GM19324 (cell line): ENCODE results near the gene DSTYK.
"Not testable (repeated sequence)": the region's sequence is repeated elsewhere in the genome, so short reads cannot be mapped to it uniquely, and the experiment has no call there.

Experiments
- ATAC-seq: cut with Tn5 transposase; IDR thresholded peaks from one replicate; pipeline ENCODE4 v1.9.1; 2021; ENCODE audit warnings: mild to moderate bottlenecking, moderate library complexity; ENCODE audit not compliant: unreplicated experiment, low FRiP score

The DSTYK gene

DNA sequence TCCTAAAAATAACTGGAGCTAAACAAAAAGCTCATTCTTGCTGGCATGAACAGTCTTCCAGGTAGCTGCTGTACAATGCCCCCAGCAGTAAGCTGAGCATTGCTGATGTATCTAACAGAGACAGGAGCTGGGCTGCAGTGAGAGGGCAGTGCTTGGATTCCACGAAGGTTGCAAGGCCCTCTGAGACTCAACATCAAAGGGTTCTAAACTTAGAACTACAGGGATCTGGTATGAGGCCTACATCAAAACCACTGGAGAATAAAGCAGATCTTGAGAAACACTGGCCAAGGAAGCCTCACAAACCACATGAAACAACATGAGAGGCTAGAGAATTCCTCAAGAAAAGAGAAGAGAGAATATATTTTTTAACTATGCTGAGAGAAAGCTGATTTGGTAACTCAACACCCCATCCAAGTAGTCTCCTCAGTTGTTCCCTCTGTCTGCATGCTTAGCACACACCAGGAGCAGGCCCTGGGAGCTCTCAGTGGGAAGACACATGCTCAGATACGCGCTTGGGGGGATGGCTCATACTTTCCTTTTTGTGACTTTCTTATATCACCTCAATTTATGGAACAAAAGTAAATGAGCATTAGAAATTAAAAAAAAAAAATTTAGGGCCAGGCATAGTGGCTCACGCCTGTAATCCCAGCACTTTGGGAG lies 27.7 kb downstream of the DSTYK start:
- no peak for ATAC-seq

- no peak for ATAC-seq
These were observed 28.6 kb downstream of the DSTYK start for GRCh38 chr1:205182930-205183329.

DNA sequence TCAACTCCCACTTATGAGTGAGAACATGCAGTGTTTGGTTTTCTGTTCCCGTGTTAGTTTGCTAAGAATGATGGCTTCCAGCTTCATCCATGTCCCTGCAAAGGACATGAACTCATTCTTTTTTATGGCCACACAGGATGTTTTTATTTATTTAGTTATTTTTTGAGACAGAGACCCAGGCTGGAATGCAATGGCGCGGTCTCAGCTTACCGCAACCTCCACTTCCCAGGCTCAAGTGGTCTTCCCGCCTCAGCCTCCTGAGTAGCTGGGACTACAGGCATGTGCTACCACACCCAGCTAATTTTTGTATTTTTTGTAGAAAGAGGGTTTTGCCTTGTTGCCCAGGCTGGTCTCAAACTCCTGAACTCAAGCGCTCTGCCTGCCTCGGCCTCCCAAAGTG lies 31.2 kb downstream of the DSTYK start:
- not testable (repeated sequence) for ATAC-seq

DNA sequence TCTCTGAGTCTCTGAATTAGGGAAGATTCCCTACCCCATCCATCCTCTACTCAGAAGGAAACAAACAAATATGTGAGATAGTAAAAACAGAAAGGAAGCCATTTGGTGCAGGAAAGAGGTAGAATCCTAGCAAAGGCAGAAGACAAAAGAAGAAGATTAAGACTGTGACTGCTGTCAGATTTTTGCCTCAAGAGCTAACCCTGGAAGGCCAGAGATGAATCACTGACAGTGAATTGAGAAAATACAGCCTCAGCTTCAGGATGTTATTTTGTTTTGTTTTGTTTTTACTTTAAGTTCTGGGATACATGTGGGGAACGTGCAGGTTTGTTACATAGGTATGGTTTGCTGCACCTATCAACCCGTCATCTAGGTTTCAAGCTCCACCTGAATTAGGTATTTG lies 31.7 kb downstream of the DSTYK start:
- no peak for ATAC-seq

DNA sequence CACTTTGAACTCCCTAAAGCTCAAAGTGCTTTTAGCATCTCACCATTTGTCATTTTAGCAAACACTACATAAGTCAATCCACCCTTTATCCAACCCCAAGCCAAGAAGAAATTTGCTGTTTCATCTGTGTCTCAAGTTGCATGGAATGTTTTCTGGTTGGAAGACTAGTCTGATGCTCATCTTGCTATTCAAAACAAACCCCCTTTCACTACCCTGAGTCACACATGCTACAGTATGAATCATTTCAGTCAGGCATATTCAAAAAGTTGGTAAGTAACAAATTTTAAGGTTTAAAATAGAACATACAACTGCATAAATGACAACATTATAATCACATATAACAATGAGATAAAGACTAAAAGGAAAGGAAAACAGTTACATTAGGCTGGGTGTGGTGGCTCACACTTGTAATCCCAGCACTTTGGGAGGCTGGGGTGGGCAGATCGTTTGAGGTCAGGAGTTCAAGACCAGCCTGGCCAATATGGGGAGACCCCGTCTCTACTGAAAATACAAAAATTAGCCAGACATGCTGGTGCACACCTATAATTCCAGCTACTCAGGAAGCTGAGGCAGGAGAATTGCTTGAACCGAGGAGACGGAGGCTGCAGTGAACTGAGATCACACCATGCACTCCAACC lies 38.7 kb downstream of the DSTYK start:
- no peak for ATAC-seq

GRCh38 chr1:205171369-205171768 lies 40.1 kb downstream of the DSTYK start:
- no peak for ATAC-seq

DNA sequence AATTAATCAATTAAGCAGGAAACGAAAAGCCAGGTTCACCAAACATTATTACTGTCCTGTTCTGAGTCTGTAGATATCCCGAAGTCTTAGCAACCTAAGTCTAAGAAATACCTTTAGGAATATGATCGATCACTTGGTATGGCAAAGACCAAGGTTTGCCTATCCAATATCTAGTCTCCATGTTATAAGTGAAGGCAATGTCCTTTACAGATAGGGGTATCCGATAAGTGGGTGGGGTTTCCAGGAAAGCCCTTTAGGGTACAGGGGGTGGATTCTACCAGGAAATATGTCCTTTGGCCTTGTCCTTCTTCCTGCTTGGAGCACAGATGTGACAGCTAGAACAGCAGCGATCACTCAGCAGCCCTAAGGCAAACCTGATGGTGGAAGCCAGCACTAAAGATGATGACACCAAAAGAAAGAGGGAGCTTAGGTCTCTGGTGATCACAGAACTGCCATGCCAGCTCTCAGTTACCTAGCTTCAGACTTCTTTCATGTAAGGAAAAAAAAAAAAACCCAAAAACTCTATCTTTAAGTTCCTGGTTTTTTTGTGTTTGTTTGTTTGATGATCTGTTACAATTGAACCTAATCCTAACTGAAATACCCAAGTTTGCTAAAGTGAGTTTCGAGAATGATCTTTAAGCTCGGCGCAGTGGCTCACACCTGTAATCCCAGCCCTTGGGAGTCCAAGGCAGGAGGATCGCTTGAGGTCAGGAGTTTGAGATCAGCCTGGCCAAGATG lies 40.8 kb downstream of the DSTYK start:
- no peak for ATAC-seq

DNA sequence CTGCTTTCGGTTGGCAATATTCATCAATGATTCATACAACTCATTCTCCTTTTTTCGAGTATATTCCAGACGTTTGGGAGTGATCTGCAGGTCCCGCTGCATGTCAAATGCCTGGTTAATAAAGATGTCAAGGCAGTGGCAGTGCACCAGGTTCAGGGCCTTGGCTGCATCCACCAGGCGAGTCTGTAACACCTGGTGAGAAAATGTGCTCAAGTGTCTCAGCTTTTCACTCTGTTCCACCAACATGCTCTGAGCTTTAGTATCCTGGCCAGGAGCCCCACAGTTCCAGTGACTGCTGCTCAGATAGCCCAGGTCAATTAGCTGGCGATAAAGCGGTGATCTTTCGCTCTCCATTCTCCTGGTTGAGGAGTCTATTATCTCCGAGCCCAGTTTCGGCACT lies 42.3 kb downstream of the DSTYK start:
- no peak for ATAC-seq

DNA sequence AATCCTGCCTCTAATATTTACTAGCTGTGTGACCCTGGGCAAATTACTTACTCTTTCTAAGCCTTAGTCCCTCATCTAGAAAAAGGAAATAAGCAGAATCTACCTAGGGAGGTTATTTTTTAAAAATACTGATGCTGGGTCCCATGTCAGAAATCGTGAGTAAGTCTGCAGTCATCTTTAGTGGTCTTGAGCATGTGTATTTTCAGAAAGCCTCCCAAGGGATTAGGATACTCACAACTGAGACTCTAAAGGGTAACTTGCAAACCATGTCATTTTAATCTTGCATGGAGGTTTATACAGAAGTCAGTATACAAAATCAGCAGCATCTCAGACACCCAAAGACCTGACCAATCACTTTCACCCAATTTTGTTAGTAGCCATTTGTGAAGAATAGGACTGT lies 43.2 kb downstream of the DSTYK start:
- ATAC-seq = no peak

- no peak for ATAC-seq
These were observed 49.2 kb downstream of the DSTYK start for GRCh38 chr1:205162301-205162700.

GRCh38 chr1:205161076-205161475 lies 50.4 kb downstream of the DSTYK start:
- no peak for ATAC-seq

DNA sequence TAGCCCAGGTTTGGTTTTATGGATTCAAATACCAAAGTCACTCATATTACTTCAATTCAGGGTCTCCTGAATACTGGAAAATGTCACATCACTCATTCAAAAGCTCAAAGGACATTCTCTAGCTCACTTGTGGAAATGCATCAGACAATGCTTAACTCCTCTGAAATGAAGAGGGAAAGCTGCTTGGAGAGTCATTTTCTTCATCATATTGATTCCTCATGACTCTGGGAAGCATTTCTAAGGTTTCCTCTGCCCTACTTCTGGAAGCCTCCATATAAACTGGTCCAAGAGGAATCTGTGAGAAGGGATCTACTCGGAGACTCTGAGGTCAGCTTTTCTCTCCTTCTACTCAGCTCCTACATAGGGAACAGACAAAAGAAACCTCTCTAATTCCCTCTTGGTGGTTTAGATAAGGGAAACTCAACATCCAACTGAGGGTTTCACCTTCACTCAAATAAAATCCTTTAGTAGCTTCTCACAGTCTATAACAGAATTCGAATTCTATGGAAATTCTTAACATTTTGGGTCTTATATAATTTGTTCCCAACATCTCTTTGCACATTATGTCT lies 53.4 kb downstream of the DSTYK start:
- ATAC-seq = no peak

DNA sequence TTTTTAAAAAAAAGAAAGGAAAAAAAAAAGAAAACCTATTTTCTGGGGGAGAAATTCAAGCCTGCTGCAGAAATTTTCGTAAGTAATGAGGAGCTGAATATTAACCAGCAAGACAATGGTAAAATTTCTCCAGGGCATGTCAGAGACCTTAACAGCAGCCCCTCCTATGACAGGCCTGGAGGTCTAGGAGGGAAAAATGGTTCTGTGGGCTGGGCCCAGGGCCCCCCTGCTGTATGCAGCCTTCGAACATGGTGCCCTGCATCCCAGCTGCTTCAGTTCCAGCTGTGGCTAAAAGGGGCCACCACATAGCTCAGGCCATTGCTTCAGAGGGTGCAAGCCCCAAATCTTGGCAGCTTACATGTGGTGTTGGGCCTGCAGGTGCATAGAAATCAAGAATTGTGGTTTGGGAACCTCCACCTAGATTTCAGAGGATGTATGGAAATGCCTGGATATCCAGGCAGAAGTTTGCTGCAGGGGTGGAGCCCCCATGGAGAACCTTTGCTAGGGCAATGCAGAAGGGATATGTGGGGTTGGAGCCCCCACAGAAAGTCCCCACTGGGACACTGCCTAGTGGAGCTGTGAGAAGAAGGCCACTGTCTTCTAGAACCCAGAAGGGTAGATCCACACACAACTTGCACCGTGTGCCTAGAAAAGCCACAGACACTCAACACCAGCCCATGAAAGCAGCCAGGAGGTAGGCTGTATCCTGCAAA lies 55.7 kb downstream of the DSTYK start:
- ATAC-seq = not testable (repeated sequence)

DNA sequence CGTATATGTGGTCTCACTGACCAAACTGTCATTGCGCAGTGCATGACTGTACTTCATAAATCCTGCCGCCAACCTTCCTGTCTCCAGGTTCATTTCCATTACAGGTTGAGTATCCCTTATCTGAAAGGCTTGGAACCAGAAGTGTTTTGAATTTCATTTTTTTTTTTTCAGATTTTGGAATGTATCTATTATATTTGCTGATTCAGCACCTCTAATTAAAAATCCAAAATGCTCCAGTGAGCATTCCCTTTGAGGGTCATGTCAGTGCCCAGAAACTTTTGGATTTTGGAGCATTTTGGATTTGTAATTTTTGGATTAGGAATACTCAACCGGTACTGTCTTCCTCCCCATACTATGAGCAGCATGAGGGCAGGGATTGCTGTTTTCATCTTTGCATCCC lies 59.0 kb downstream of the DSTYK start:
- no peak for ATAC-seq

DNA sequence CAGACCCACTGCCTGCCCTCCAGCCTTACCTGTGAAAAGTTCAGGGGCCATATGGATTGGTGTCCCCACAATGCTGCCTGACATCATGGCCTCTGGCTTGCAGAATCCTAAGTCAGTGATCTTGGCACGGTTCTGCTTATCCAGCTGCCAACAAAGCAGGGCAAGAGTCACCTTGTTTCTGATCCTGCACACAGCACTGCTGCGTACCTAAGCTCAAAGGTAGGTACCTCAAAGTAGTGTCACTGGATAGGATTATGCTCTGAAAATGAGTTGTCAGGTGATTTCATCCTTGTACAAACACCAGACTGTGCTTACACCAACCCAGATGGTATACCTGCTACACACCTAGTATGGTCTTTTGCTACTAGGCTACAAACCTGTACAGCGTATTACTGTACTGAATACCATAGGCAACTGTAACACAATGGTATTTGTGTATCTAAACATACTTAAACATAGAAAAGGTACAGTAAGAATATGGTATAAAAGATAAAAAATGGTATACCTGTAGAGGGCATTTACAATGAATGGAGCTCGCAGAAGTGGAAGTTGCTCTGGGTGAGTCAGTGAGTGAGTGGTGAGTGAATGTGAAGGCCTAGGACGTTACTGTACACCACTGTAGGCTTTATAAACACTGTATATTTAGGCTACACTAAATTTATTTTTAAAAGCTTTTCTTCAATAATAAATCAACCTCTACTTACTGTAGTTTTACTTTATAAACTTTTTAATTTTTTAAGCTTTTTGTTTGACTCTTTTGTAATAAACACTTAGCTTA lies 60.7 kb downstream of the DSTYK start:
- ATAC-seq = no peak

- ATAC-seq = no peak
These were observed 64.2 kb downstream of the DSTYK start for GRCh38 chr1:205147191-205147835.

DNA sequence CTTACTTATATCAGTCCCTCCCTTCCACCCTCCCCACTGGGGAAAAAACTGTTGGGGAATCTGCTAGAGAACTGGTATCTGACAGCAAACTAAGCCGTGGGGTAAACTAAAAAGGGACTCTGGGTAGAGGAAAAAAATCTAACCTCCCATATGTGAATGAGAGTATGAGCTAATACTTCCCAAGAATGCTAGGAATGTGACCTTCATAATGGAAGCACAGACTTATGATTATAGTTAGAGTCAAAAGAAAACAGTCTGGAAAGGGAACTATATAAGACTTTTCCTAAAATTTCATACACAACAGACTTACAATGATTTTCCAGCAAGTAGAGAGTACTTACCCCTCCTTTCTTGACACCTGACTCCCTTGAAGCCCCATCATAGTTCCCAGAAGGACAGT lies 66.8 kb downstream of the DSTYK start:
- ATAC-seq = no peak

- no peak for ATAC-seq
These were observed 67.3 kb downstream of the DSTYK start for GRCh38 chr1:205144046-205144720.

DNA sequence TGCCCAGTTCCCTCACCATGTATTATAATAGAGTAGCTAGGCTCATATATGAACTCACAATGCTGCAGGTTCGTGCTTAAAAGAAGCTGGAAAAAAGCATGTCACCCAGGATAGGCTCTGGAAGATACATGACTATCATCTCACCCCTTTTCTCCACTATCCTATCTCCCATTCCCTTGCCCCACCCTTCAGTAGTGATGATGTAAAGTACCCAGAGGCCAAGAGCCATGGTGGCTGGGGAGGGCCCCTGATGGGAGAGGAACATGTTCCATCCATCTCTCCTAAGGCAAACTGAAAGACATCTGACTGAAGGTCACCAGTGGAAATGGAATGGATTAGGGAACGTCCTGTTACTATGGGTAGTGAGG lies 69.4 kb downstream of the DSTYK start:
- ATAC-seq = no peak
